Activated naive CD8-positive, alpha-beta T cell treated with anti-CD3 and anti-CD28 coated beads, Interleukin-2, amount 10 ng/mL, durations not matched to agents 7 days and 5 days (primary cell): ENCODE data around the gene CRBN. TPM values are rescaled to one million over a fixed set of nuclear protein-coding genes. Genes with fewer than 3 reads are reported as not detected.

Experiments
- ATAC-seq: fragments of 150-1000 bp; cut with Tn5 transposase; one replicate; pipeline ENCODE4 v1.10.0; 2021; ENCODE audit warnings: low read depth, moderate library complexity
- POLR2A ChIA-PET: fragments of 350-600 bp; sonication (Branson Sonifier 250); formaldehyde crosslinking; loops from one replicate; lab custom pipeline; 2021; ENCODE audit warnings: antibody characterized with exemption; lab: Charles Lee
- DNase-seq: peaks from one replicate; pipeline ENCODE4 v3.0.0; 2021
- H3K27ac Mint-ChIP-seq: one replicate; pipeline ENCODE4 v1.8.0; 2022; ENCODE audit warnings: mild to moderate bottlenecking, mixed read lengths
- H3K27me3 Mint-ChIP-seq: one replicate; pipeline ENCODE4 v1.8.0; 2022; ENCODE audit warnings: mild to moderate bottlenecking, moderate library complexity, mixed read lengths
- H3K36me3 Mint-ChIP-seq: one replicate; pipeline ENCODE4 v1.8.0; 2021; ENCODE audit warnings: mild to moderate bottlenecking, mixed read lengths
- H3K4me1 Mint-ChIP-seq: one replicate; pipeline ENCODE4 v1.8.0; 2021; ENCODE audit warnings: mixed read lengths
- H3K4me3 Mint-ChIP-seq: one replicate; pipeline ENCODE4 v1.8.0; 2022; ENCODE audit warnings: mild to moderate bottlenecking, moderate library complexity, mixed read lengths
- H3K9me3 Mint-ChIP-seq: one replicate; pipeline ENCODE4 v1.8.0; 2021; ENCODE audit warnings: mixed read lengths
- total RNA-seq, 2 experiments: library from RNA; stranded (reverse); gene quantifications; one replicate each; pipeline ENCODE4 v1.2.3, GENCODE V29; 2021

CRBN gene
- total RNA-seq, 2 experiments from 2014 or later, result 73.0 to 75.6 TPM

GRCh38 chr3:3191675-3192285 is 12.3 kb upstream of the CRBN start:
- H3K4me3 Mint-ChIP-seq, result peak overlapping the region; percentile 42
- POLR2A ChIA-PET, result no interaction called here
- peak overlapping the region; percentile 39 for H3K27ac Mint-ChIP-seq
- peak; percentile 67 for ATAC-seq
- H3K36me3 Mint-ChIP-seq, result no peaks in the 10 kb centered on the region
- peaks cover 15% of the 10 kb centered on the region for H3K4me1 Mint-ChIP-seq
- H3K9me3 Mint-ChIP-seq, result no peaks in the 10 kb centered on the region
- H3K27me3 Mint-ChIP-seq, result peaks cover 3% of the 10 kb centered on the region
- DNase-seq, result no peak

- Mint-ChIP-seq H3K27ac (no peak overlapping the region), H3K4me1 (peaks cover 13% of the 10 kb centered on the region), H3K4me3 (no peak overlapping the region), H3K27me3 (peaks cover 3% of the 10 kb centered on the region), H3K9me3 (no peaks in the 10 kb centered on the region), H3K36me3 (no peaks in the 10 kb centered on the region)
- ATAC-seq, result no peak
- POLR2A ChIA-PET, result no interaction called here
- no peak for DNase-seq
Observed at GRCh38 chr3:3189961-3190360, 10.5 kb upstream of the CRBN start.

GRCh38 chr3:3189102-3189727 is 9.7 kb upstream of the CRBN start:
- H3K4me3 Mint-ChIP-seq, result no peak overlapping the region
- peaks cover 13% of the 10 kb centered on the region for H3K4me1 Mint-ChIP-seq
- H3K9me3 Mint-ChIP-seq, result no peaks in the 10 kb centered on the region
- peaks cover 3% of the 10 kb centered on the region for H3K27me3 Mint-ChIP-seq
- H3K36me3 Mint-ChIP-seq, result no peaks in the 10 kb centered on the region
- POLR2A ChIA-PET, result no interaction called here
- no peak overlapping the region for H3K27ac Mint-ChIP-seq
- ATAC-seq (no peak), DNase-seq (no peak)

- Mint-ChIP-seq H3K9me3 (no peaks in the 10 kb centered on the region), H3K27me3 (peaks cover 3% of the 10 kb centered on the region), H3K4me1 (no peaks in the 10 kb centered on the region), H3K27ac (no peak overlapping the region), H3K36me3 (no peaks in the 10 kb centered on the region), H3K4me3 (no peak overlapping the region)
- POLR2A ChIA-PET, result no interaction called here
- DNase-seq (no peak), ATAC-seq (no peak)
Observed at GRCh38 chr3:3184876-3185275, 5.4 kb upstream of the CRBN start.

- H3K36me3 Mint-ChIP-seq, result no peaks in the 10 kb centered on the region
- DNase-seq (no peak), ATAC-seq (no peak)
- no peak overlapping the region for H3K4me3 Mint-ChIP-seq
- H3K4me1 Mint-ChIP-seq, result peaks cover 16% of the 10 kb centered on the region
- H3K27ac Mint-ChIP-seq, result no peak overlapping the region
- POLR2A ChIA-PET, result no interaction called here
- H3K27me3 Mint-ChIP-seq, result peaks cover 3% of the 10 kb centered on the region
- no peaks in the 10 kb centered on the region for H3K9me3 Mint-ChIP-seq
Observed at GRCh38 chr3:3180456-3180855, 965 bp upstream of the CRBN start.

- H3K36me3 Mint-ChIP-seq, result peaks cover 10% of the 10 kb centered on the region
- POLR2A ChIA-PET, result interaction anchor here (1.0 kb wide), 1 partner anchor 19 kb away, joined by 3 read pairs; no protein-coding TSS in a partner anchor
- peak overlapping the region; percentile 88 for H3K4me3 Mint-ChIP-seq
- peak overlapping the region; percentile 86 for H3K27ac Mint-ChIP-seq
- peaks cover 3% of the 10 kb centered on the region for H3K27me3 Mint-ChIP-seq
- peak; percentile 1 for ATAC-seq
- H3K4me1 Mint-ChIP-seq, result peaks cover 27% of the 10 kb centered on the region
- H3K9me3 Mint-ChIP-seq, result no peaks in the 10 kb centered on the region
- DNase-seq, result no peak
Observed at GRCh38 chr3:3178498-3179328, 778 bp downstream of the CRBN start.

GRCh38 chr3:3177861-3178497 is 1.5 kb downstream of the CRBN start:
- ATAC-seq, result no peak
- no peak for DNase-seq
- Mint-ChIP-seq H3K27me3 (peaks cover 3% of the 10 kb centered on the region), H3K9me3 (no peaks in the 10 kb centered on the region), H3K4me1 (peaks cover 33% of the 10 kb centered on the region), H3K27ac (peak overlapping the region; percentile 86), H3K36me3 (peaks cover 14% of the 10 kb centered on the region), H3K4me3 (peak overlapping the region; percentile 88)
- POLR2A ChIA-PET, result interaction anchor here (0.7 kb wide), 1 partner anchor 1266 kb away, joined by 4 read pairs; no protein-coding TSS in a partner anchor

GRCh38 chr3:3172627-3173026 is 6.9 kb downstream of the CRBN start:
- DNase-seq (no peak), ATAC-seq (peak; percentile 44)
- POLR2A ChIA-PET, result interaction anchor here (1.2 to 1.6 kb wide), 2 partner anchors 40 to 43 kb away, joined by 3 read pairs; no protein-coding TSS in a partner anchor
- peak overlapping the region; percentile 85 for H3K27ac Mint-ChIP-seq
- peaks cover 26% of the 10 kb centered on the region for H3K36me3 Mint-ChIP-seq
- H3K4me1 Mint-ChIP-seq, result peaks cover 35% of the 10 kb centered on the region
- peak overlapping the region; percentile 84 for H3K4me3 Mint-ChIP-seq
- H3K27me3 Mint-ChIP-seq, result no peaks in the 10 kb centered on the region
- H3K9me3 Mint-ChIP-seq, result no peaks in the 10 kb centered on the region

- H3K36me3 Mint-ChIP-seq, result peaks cover 37% of the 10 kb centered on the region
Observed at GRCh38 chr3:3170998-3171397, 8.5 kb downstream of the CRBN start.

GRCh38 chr3:3165650-3166049 is 13.8 kb downstream of the CRBN start:
- H3K4me1 Mint-ChIP-seq, result no peaks in the 10 kb centered on the region
- POLR2A ChIA-PET, result no interaction called here
- peaks cover 42% of the 10 kb centered on the region for H3K36me3 Mint-ChIP-seq

More at GRCh38 chr3:3170998-3171397, 8.5 kb downstream of the CRBN start:
- no peaks in the 10 kb centered on the region for H3K27me3 Mint-ChIP-seq
- peak overlapping the region; percentile 65 for H3K27ac Mint-ChIP-seq
- H3K9me3 Mint-ChIP-seq, result no peaks in the 10 kb centered on the region
- DNase-seq (no peak), ATAC-seq (no peak)
- H3K4me1 Mint-ChIP-seq, result peaks cover 28% of the 10 kb centered on the region
- POLR2A ChIA-PET, result no interaction called here
- H3K4me3 Mint-ChIP-seq, result peak overlapping the region; percentile 15

GRCh38 chr3:3165241-3165640 is 14.2 kb downstream of the CRBN start:
- Mint-ChIP-seq H3K36me3 (peaks cover 44% of the 10 kb centered on the region), H3K27ac (no peak overlapping the region), H3K4me1 (no peaks in the 10 kb centered on the region), H3K27me3 (no peaks in the 10 kb centered on the region), H3K9me3 (no peaks in the 10 kb centered on the region), H3K4me3 (no peak overlapping the region)
- ATAC-seq (no peak), DNase-seq (no peak)
- POLR2A ChIA-PET, result no interaction called here

More at GRCh38 chr3:3165650-3166049, 13.8 kb downstream of the CRBN start:
- ATAC-seq (no peak), DNase-seq (no peak)
- H3K27me3 Mint-ChIP-seq, result no peaks in the 10 kb centered on the region
- no peak overlapping the region for H3K27ac Mint-ChIP-seq
- no peak overlapping the region for H3K4me3 Mint-ChIP-seq
- H3K9me3 Mint-ChIP-seq, result no peaks in the 10 kb centered on the region

- Mint-ChIP-seq H3K4me3 (no peak overlapping the region), H3K27me3 (no peaks in the 10 kb centered on the region), H3K4me1 (no peaks in the 10 kb centered on the region), H3K27ac (no peak overlapping the region), H3K36me3 (peaks cover 54% of the 10 kb centered on the region), H3K9me3 (no peaks in the 10 kb centered on the region)
- POLR2A ChIA-PET, result no interaction called here
- DNase-seq (no peak), ATAC-seq (no peak)
Observed at GRCh38 chr3:3160826-3161225, 18.7 kb downstream of the CRBN start.

GRCh38 chr3:3157484-3157883 is 22.0 kb downstream of the CRBN start:
- POLR2A ChIA-PET, result no interaction called here
- H3K4me3 Mint-ChIP-seq, result no peak overlapping the region
- no peaks in the 10 kb centered on the region for H3K9me3 Mint-ChIP-seq
- H3K36me3 Mint-ChIP-seq, result peaks cover 57% of the 10 kb centered on the region
- H3K4me1 Mint-ChIP-seq, result peaks cover 2% of the 10 kb centered on the region
- DNase-seq (no peak), ATAC-seq (no peak)
- H3K27me3 Mint-ChIP-seq, result no peaks in the 10 kb centered on the region
- no peak overlapping the region for H3K27ac Mint-ChIP-seq
